ENCODE results near the gene NUB1. TPM values are rescaled to one million over a fixed set of nuclear protein-coding genes. Genes with fewer than 3 reads are reported as not detected.

The NUB1 gene
- total RNA-seq, 4 donors from 2014 or later = 39.3 to 70.8 (median 41.7) TPM

- H3K9me3 ChIP-seq = no peaks in the 10 kb centered on the region
- 80% methylated on average over 5 of the region's 5 CpGs for WGBS
- peak overlapping the region; percentile 29 for H3K4me3 ChIP-seq
- peaks cover 61% of the 10 kb centered on the region for H3K36me3 ChIP-seq
- peak overlapping the region; percentile 31 for H3K27ac ChIP-seq
- TF ChIP-seq EP300 (IDR thresholded peaks at IDR 0.05) (no peak), POLR2AphosphoS5 (IDR thresholded peaks at IDR 0.05) (no peak), CTCF (IDR thresholded peaks at IDR 0.05) (no peak), POLR2A (IDR thresholded peaks at IDR 0.05) (no peak)
- no peaks in the 10 kb centered on the region for H3K27me3 ChIP-seq
- no peak for DNase-seq (ENCODE audit: low spot score in 2 of 2)
- H3K4me1 ChIP-seq = peaks cover 11% of the 10 kb centered on the region
Observed at GRCh38 chr7:151349507-151349853, 7.9 kb downstream of the NUB1 start.

GRCh38 chr7:151351027-151351426 is 9.4 kb downstream of the NUB1 start:
- TF ChIP-seq CTCF (IDR thresholded peaks at IDR 0.05) = no peak
- no peak for TF ChIP-seq EP300 (IDR thresholded peaks at IDR 0.05)
- TF ChIP-seq POLR2AphosphoS5 (IDR thresholded peaks at IDR 0.05) = no peak
- no peak for TF ChIP-seq POLR2A (IDR thresholded peaks at IDR 0.05)
- no peak overlapping the region for H3K27ac ChIP-seq
- 67% methylated on average over 8 of the region's 8 CpGs for WGBS
- H3K4me3 ChIP-seq = no peak overlapping the region
- no peaks in the 10 kb centered on the region for H3K9me3 ChIP-seq
- H3K36me3 ChIP-seq = peaks cover 70% of the 10 kb centered on the region
- H3K4me1 ChIP-seq = peaks cover 11% of the 10 kb centered on the region
- DNase-seq (ENCODE audit: low spot score in 2 of 2) = no peak
- no peaks in the 10 kb centered on the region for H3K27me3 ChIP-seq

- Histone ChIP-seq H3K9me3 (no peaks in the 10 kb centered on the region), H3K4me1 (peaks cover 11% of the 10 kb centered on the region), H3K27me3 (no peaks in the 10 kb centered on the region), H3K4me3 (no peak overlapping the region), H3K36me3 (peaks cover 71% of the 10 kb centered on the region), H3K27ac (no peak overlapping the region)
- WGBS = 81% methylated on average over 6 of the region's 6 CpGs
- no peak for TF ChIP-seq POLR2A (IDR thresholded peaks at IDR 0.05)
- TF ChIP-seq CTCF (IDR thresholded peaks at IDR 0.05) = no peak
- DNase-seq (ENCODE audit: low spot score in 2 of 2) = no peak
Observed at GRCh38 chr7:151351967-151352366, 10.4 kb downstream of the NUB1 start.

- WGBS = 71% methylated on average over 5 of the region's 5 CpGs
- Histone ChIP-seq H3K36me3 (peaks cover 72% of the 10 kb centered on the region), H3K27ac (no peak overlapping the region)
Observed at GRCh38 chr7:151352512-151352911, 10.9 kb downstream of the NUB1 start.

More at GRCh38 chr7:151352512-151352911, 10.9 kb downstream of the NUB1 start:
- no peak for DNase-seq (ENCODE audit: low spot score in 2 of 2)
- H3K4me3 ChIP-seq = no peak overlapping the region
- H3K4me1 ChIP-seq = peaks cover 11% of the 10 kb centered on the region
- TF ChIP-seq POLR2AphosphoS5 (IDR thresholded peaks at IDR 0.05) (no peak), CTCF (IDR thresholded peaks at IDR 0.05) (no peak), POLR2A (IDR thresholded peaks at IDR 0.05) (no peak), EP300 (IDR thresholded peaks at IDR 0.05) (no peak)
- no peaks in the 10 kb centered on the region for H3K27me3 ChIP-seq
- H3K9me3 ChIP-seq = no peaks in the 10 kb centered on the region
